ENCODE data around the gene RSBN1. TPM values are rescaled to one million over a fixed set of nuclear protein-coding genes. Genes with fewer than 3 reads are reported as not detected.

RSBN1 gene
- total RNA-seq, 1 donor from 2014 or later = 22.7 TPM

DNA sequence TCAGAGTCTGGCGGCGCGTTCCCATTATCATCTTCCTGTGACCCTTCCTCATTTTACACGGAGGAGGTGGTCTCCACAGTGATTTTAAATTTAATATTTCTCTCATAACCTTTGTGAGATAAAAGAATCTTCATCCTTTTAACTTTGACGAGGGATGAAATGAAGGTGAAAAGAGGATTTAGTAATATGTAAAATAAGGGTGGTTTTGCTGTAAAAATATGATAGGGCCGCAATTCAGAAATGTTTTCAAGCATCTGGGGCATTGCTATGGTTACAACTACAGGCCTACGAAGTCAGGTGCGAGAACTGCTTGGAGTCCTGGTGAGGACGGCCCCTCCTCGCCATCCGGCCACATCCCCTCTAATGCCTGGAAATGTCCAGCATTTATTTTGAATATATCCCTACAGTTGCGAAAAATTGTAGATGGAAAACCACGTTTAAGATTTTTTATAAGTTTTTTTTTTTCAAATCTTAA lies 422 bp upstream of the RSBN1 start:
- H3K9me3 ChIP-seq = no peaks in the 10 kb centered on the region
- H3K4me1 ChIP-seq = peaks cover 0 to 5% of the 10 kb centered on the region in 2 donors
- intact Hi-C loops (cut with DNase I) = loop anchor here (1.0 to 5.0 kb wide), 6 partner anchors 53 to 1095 kb away; partner anchors contain the start of genes DCLRE1B, HIPK1, MAGI3 and PHTF1
- H3K4me3 ChIP-seq = peak overlapping the region; percentile 34 to 91
- H3K36me3 ChIP-seq = no peaks in the 10 kb centered on the region
- no peak for DNase-seq (ENCODE audit: low spot score in 2 of 2)
- H3K27ac ChIP-seq = peak overlapping the region; percentile 76 to 77
- TF ChIP-seq, protein P1, sequence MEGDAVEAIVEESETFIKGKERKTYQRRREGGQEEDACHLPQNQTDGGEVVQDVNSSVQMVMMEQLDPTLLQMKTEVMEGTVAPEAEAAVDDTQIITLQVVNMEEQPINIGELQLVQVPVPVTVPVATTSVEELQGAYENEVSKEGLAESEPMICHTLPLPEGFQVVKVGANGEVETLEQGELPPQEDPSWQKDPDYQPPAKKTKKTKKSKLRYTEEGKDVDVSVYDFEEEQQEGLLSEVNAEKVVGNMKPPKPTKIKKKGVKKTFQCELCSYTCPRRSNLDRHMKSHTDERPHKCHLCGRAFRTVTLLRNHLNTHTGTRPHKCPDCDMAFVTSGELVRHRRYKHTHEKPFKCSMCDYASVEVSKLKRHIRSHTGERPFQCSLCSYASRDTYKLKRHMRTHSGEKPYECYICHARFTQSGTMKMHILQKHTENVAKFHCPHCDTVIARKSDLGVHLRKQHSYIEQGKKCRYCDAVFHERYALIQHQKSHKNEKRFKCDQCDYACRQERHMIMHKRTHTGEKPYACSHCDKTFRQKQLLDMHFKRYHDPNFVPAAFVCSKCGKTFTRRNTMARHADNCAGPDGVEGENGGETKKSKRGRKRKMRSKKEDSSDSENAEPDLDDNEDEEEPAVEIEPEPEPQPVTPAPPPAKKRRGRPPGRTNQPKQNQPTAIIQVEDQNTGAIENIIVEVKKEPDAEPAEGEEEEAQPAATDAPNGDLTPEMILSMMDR (IDR thresholded peaks at IDR 0.05) = peak in 1 of 3 experiments; percentile 3
- H3K27me3 ChIP-seq = no peaks in the 10 kb centered on the region

DNA sequence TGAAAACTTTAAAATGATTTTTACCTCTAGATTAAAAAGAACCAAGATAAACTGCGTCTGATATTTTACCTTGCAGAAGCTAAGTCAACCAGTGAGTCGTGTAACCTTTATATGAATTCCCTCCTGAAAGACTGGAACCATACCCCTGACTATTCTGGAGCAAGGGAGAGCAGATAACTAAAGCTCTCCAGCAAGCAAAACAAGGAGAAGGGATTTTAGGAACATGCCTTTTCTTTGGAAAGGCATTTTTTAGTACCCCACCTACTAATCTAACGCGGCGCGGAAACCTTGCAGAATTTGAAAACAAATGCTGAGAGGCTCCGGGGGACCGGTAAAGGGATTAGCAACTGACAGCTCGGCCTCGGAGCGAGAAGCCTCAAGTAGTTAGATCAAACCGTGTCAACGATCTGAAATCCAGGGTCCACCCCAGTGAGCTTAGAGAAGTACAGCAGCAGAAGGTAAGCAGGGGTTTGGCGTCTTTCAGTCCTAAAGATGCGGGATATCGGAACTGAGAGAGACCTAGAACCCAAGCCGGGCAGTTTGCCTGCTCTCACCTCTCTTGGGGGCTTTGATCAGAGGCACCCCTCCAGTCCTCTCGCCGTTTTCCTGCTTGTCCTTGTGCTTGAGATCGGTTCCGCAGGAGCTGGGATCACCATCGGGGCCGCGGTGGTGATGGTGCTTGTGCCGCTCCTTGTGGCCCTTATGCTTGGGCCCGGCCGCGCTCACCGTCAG lies 954 bp downstream of the RSBN1 start:
- Histone ChIP-seq H3K9me3 (no peaks in the 10 kb centered on the region), H3K27me3 (no peaks in the 10 kb centered on the region), H3K4me1 (peaks cover 0 to 5% of the 10 kb centered on the region in 2 donors), H3K27ac (peak overlapping the region; percentile 95 to 97), H3K4me3 (peak overlapping the region; percentile 82 to 91), H3K36me3 (no peaks in the 10 kb centered on the region)
- intact Hi-C loops (cut with DNase I) = loop anchor here (5.0 kb wide), 1 partner anchor 1094 kb away; the partner anchor contains the start of gene PPM1J
- TF ChIP-seq, protein P1 (IDR thresholded peaks at IDR 0.05) = no peak
- no peak for DNase-seq (ENCODE audit: low spot score in 2 of 2)

DNA sequence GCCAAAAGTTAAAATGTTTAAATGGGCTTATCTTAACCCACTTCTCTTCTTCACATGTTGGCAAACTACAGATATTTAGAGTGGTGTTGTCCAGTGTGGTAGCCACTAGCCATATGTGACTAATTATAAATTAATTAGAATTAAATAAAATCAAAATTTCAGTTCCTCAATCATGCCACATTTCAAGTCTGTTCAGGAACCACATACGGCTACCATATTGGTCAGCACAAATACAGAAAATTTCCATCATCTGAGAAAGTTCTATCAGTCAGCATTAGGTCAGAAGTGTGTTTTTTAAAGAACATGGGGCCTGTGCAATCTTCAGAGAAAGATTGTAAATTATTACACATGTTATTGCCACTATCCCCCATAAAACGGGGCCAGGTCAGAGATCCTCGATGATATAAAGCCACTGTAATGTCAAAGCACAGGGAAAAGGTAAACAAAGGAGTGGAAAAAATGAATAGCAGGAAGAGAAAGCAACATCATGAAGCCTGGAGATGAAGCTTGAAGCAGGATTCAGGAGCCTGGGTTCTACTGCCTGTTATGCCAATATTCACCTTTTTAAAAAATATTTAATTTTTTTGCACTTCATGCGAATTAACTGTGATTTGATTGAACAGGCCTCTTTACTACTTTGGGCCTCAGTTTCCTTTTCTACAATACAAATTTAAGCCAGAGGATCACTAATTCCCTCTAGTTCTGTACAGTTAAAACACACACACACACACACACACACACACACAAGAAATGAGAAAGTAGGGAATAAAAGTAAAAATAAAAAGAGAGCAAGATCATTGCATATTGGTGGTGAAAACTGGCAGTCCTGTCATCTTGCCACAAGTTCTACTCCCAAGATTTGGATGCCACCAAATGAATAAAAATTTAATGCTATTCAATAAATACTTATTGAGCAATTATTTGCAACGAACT lies 2.3 kb downstream of the RSBN1 start:
- Histone ChIP-seq H3K27me3 (no peaks in the 10 kb centered on the region), H3K36me3 (no peaks in the 10 kb centered on the region), H3K4me3 (peak overlapping the region; percentile 82 to 91), H3K4me1 (peaks cover 0 to 5% of the 10 kb centered on the region in 2 donors), H3K9me3 (no peaks in the 10 kb centered on the region), H3K27ac (no peak overlapping the region)
- DNase-seq (ENCODE audit: low spot score in 2 of 2) = no peak
- TF ChIP-seq, protein P1 (IDR thresholded peaks at IDR 0.05) = no peak
- intact Hi-C loops (cut with DNase I) = loop anchor here (5.0 kb wide), 1 partner anchor 1093 kb away; the partner anchor contains the start of gene PPM1J

DNA sequence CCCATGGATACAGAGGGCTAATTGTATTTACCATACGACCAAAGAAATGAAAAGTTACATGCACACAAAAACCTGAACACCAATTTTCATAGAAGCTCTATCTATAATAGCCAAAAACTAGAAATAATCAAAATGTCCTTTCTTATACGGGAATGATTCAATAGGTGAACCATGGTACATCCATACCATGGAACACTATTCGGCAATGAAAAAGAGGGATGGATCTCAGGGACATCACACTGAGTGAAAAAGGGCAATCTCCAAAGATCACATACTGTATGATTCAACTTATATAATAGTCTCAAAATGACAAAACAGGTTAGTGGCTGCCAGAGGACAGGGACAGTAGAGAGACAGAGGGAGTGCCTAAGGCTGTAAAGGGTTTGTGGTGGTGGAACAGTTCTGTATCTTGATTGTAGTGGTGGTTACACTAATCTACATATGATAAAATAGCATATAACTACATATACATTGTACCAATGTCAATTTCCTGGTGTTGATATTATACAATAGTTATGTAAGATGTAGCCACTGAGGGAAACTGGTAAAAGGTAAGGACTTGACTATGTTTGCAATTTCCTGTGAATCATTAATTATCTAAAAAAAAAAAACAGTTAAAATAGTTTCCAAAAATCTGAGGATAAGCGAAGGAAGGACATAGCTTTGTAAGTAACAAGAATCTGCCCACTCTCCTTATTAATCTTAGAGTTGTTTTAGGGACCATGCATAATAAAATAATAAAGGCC lies 3.7 kb downstream of the RSBN1 start:
- no peaks in the 10 kb centered on the region for H3K36me3 ChIP-seq
- no peaks in the 10 kb centered on the region for H3K27me3 ChIP-seq
- intact Hi-C loops (cut with DNase I) = no loop called here
- peaks cover 0 to 16% of the 10 kb centered on the region in 2 donors for H3K4me1 ChIP-seq
- H3K4me3 ChIP-seq = peak overlapping the region in 1 of 2 donors; percentile 91
- no peak for DNase-seq (ENCODE audit: low spot score in 2 of 2)
- H3K9me3 ChIP-seq = no peaks in the 10 kb centered on the region
- TF ChIP-seq, protein P1 (IDR thresholded peaks at IDR 0.05) = no peak
- no peak overlapping the region for H3K27ac ChIP-seq

DNA sequence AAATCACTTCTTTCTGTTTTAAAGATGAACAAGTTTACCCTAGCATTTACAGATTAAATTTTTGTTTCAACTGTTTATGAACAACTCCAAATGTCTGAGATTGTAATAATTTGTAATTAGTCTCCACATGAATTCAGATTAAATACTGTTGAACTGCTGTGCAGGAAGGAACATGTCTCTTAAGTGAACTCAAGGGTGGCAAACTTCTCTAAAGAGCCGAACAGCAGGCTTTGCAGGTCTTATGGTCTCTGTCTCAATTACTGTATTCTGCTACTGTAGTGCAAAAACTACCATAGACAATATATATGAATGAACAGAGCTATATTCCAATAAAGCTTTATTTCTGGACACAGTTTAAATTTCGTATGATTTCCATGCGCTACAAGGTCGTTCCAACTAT lies 6.6 kb downstream of the RSBN1 start:
- TF ChIP-seq, protein P1 (IDR thresholded peaks at IDR 0.05) = no peak
- Histone ChIP-seq H3K36me3 (no peaks in the 10 kb centered on the region), H3K9me3 (no peaks in the 10 kb centered on the region), H3K4me3 (no peak overlapping the region), H3K27me3 (no peaks in the 10 kb centered on the region), H3K27ac (no peak overlapping the region), H3K4me1 (peaks cover 0 to 18% of the 10 kb centered on the region in 2 donors)
- no peak for DNase-seq (ENCODE audit: low spot score in 2 of 2)
- intact Hi-C loops (cut with DNase I) = no loop called here
